GM18870 (cell line): ENCODE measurements around the gene RXFP3.
"Not testable (repeated sequence)": the region's sequence is repeated elsewhere in the genome, so short reads cannot be mapped to it uniquely, and the experiment has no call there.

Experiments
- ATAC-seq: cut with Tn5 transposase; IDR thresholded peaks from one replicate; pipeline ENCODE4 v1.9.1; 2021; ENCODE audit warnings: moderate library complexity; ENCODE audit not compliant: unreplicated experiment

Gene RXFP3

GRCh38 chr5:33936381-33937016 lies at the start of gene RXFP3:
Gene RXFP3 (plus strand): TSS chr5:33936386. CDS start chr5:33936741, 355 bp downstream.
- ATAC-seq: no peak

GRCh38 chr5:33887268-33887667 lies 48.9 kb upstream of the RXFP3 start:
- ATAC-seq: no peak

- no peak for ATAC-seq
Observed at GRCh38 chr5:33888587-33888986, 47.6 kb upstream of the RXFP3 start.

- peak; percentile 42 for ATAC-seq
Observed at GRCh38 chr5:33890131-33891032, 45.8 kb upstream of the RXFP3 start.

GRCh38 chr5:33891446-33891787 lies 44.8 kb upstream of the RXFP3 start:
- peak; percentile 8 for ATAC-seq

GRCh38 chr5:33891788-33892619 lies 44.2 kb upstream of the RXFP3 start, which contains the start of gene ADAMTS12:
Gene ADAMTS12 (minus strand): TSS chr5:33891990. CDS start chr5:33891856, 134 bp downstream.
- ATAC-seq: no peak

GRCh38 chr5:33892620-33893137 lies 43.5 kb upstream of the RXFP3 start:
- ATAC-seq: no peak

GRCh38 chr5:33894566-33894965 lies 41.6 kb upstream of the RXFP3 start:
- no peak for ATAC-seq

GRCh38 chr5:33901156-33901555 lies 35.0 kb upstream of the RXFP3 start:
- no peak for ATAC-seq

- ATAC-seq: no peak
Observed at GRCh38 chr5:33903118-33903517, 33.1 kb upstream of the RXFP3 start.

GRCh38 chr5:33905381-33905780 lies 30.8 kb upstream of the RXFP3 start:
- ATAC-seq: no peak

GRCh38 chr5:33906248-33906647 lies 29.9 kb upstream of the RXFP3 start:
- ATAC-seq: not testable (repeated sequence)

GRCh38 chr5:33914844-33915243 lies 21.3 kb upstream of the RXFP3 start:
- not testable (repeated sequence) for ATAC-seq

GRCh38 chr5:33921002-33921401 lies 15.2 kb upstream of the RXFP3 start:
- no peak for ATAC-seq

GRCh38 chr5:33925278-33925677 lies 10.9 kb upstream of the RXFP3 start:
- peak; percentile 54 for ATAC-seq

GRCh38 chr5:33927685-33928084 lies 8.5 kb upstream of the RXFP3 start:
- no peak for ATAC-seq

- no peak for ATAC-seq
Observed at GRCh38 chr5:33928283-33928682, 7.9 kb upstream of the RXFP3 start.

GRCh38 chr5:33929925-33930690 lies 6.1 kb upstream of the RXFP3 start:
- no peak for ATAC-seq

GRCh38 chr5:33931136-33931535 lies 5.0 kb upstream of the RXFP3 start:
- no peak for ATAC-seq

GRCh38 chr5:33933723-33934169 lies 2.4 kb upstream of the RXFP3 start:
- ATAC-seq: peak; percentile 87
